ENCODE data around the gene CCDC171.
"Not testable (repeated sequence)": the region's sequence is repeated elsewhere in the genome, so short reads cannot be mapped to it uniquely, and the experiment has no call there.

CCDC171 gene

DNA sequence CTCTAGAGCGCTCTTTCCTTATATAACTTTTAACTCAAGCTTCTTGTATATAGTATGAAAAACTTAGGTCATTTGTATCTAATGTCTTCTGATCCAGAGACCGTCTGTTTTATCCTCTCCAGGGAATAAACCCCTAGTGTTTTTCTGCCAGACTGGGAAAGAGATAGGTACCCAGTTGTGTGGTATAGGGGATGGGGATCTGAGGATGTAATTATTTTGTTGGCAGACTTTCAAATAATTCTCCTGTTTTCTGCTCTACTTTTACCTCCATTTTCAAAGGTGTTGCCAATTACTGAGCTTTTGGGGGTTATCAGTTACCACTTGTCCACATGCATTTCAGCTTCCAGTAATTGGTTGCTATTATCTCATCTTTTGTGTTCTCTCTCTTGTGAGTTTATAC is 17.9 kb downstream of the CCDC171 start:
- no peak for DNase-seq (ENCODE audit: low read depth)

DNA sequence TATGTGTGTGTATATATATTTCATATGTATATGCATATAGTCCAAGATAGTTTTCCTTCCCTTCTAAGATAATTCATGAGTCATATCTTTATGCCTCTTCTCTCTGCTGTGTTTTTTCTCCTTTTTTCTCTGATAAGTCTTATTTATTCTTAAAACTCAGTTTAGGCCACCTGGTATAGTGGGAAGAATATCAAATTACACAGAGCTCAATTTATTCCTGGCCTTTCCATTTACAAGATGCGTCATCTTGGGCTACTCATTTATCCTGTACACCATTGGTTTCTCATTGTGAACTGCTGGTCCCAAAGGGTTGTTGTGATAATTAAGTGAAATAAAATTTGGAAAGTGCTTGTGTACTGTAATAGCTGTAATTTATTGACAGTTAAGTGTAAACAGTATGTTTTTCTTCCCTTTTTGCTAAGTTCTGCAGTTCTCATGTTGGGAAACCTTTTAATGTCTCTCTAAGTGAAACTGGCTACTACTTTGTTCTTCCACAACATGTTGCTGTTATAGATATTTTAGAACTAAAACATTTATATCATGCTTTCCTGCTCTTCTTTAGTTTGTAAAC is 19.4 kb downstream of the CCDC171 start:
- DNase-seq (ENCODE audit: low read depth): no peak

DNA sequence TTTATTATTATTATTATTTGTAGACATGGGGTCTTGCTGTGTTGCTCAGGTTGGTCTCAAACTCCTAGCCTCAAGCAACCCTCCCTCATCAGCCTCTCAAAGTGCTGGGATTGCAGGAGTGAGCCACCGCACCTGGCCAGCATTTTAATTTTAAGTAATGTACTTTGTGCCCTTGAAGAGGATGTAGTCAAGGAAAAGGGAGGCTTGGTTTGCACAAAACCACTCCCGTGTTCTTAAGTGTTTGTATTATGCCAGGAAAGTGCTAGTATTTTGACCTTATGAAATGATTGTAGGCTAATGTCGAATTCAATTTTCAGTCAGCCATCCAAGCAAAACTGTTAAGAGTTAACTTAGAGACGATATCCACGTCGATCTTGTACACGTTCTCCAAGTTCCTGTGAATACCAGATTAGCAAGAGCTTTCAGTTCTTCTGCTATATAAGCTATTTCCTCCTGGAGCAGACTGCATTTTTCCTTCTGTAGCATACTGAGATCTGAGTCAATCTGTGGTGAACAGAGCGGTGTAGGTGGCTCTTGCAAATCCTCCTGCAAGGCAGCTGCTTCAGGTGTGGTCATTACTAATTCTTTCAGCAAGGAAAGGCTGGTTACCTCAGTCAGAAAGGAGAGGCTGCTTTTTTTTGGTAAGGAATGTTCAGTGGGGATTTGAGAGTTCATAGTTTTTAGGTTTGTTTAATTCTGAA is 23.7 kb downstream of the CCDC171 start:
- DNase-seq (ENCODE audit: low read depth): no peak

DNA sequence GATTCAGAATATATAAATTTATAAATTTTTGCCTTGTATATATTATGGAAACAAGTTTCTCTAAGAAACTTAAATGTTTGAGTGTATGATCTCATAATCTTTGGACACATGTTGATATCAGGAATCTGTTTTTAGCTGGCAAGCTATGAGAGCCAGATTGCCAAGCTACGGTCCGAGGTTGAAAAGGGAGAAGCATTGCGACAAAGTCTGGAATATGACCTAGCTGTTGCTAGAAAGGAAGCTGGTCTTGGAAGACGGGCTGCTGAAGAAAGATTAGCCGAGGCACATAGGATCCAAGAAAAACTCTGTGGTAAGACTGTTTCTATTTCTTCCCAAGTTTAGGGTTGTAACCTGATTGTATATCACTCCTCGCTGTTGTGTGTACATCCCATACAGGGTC is 25.9 kb downstream of the CCDC171 start:
- no peak for DNase-seq (ENCODE audit: low read depth)

DNA sequence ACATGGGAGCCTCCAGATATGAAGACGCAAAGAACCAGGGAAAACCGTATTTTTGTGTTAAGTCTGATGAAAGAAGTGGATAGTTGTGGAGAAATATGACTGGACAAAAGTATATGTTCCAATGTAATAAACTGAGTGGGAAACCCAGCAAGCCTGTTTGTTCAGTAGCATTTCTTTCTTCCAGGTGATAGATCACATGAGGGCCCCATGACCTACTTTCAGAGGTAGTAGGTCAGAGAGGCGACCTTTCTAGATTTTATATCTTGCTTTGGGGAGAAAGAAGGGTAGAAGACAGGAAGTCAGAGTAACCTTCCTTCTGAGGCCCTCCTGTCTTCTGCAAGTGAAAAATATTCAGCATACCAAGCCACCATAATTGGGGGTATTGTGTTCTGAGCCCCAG is 31.5 kb downstream of the CCDC171 start:
- no peak for DNase-seq (ENCODE audit: low read depth)

DNA sequence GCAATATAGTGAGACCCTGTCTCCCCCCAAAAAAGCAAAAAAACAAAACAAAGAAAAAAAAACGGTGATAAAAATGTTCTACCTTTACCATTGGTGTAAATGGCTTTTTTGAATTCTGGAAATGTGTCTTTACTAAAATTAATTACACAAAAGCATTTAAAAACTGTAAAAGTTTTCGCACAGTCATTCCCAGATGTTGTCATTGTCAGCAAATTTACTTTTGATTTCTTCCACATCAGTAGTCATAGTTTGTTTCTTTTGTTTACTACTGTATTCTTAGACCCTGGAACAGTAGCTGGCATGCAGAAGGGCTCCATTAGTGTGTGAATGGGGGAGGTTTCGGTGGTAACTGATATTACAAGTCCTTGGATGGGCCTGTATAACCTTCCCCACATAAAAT is 39.5 kb downstream of the CCDC171 start:
- no peak for DNase-seq (ENCODE audit: low read depth)

DNA sequence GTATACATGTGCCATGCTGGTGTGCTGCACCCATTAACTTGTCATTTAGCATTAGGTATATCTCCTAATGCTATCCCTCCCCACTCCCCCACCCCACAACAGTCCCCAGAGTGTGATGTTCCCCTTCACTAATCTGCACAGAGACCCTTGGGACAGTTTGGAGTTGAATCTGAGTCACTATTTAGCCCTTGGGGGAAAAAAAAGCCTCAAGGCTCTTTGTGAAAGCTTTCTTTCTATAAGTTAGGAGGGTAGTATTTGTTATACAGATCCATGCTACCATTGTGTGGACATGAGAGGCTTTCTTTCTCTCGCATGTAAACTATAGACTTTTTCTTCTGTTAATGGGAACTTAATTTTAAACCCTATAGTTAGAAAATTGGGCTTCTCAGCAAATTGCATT is 40.1 kb downstream of the CCDC171 start:
- DNase-seq (ENCODE audit: low read depth): not testable (repeated sequence)

DNA sequence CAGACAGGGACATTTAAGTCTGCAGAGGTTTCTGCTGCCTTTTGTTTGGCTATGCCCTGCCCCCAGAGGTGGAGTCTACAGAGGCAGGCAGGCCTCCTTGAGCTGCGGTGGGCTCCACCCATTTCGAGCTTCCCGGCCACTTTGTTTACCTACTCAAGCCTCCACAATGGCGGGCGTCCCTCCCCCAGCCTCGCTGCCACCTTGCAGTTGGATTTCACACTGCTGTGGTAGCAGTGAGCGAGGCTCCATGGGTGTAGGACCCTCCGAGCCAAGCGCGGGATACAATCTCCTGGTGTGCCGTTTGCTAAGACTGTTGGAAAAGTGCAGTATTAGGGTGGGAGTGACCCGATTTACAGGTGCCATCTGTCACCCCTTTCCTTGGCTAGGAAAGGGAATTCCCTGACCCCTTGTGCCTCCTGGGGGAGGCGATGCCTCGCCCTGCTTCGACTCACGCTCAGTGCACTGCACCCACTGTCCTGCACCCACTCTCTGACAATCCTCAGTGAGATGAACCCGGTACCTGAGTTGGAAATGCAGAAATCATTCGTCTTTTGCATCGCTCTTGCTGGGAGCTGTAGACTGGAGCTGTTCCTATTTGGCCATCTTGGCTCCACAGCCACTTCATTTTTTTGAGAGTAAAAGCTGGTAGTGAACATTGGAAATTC is 48.0 kb downstream of the CCDC171 start:
- DNase-seq (ENCODE audit: low read depth): not testable (repeated sequence)

DNA sequence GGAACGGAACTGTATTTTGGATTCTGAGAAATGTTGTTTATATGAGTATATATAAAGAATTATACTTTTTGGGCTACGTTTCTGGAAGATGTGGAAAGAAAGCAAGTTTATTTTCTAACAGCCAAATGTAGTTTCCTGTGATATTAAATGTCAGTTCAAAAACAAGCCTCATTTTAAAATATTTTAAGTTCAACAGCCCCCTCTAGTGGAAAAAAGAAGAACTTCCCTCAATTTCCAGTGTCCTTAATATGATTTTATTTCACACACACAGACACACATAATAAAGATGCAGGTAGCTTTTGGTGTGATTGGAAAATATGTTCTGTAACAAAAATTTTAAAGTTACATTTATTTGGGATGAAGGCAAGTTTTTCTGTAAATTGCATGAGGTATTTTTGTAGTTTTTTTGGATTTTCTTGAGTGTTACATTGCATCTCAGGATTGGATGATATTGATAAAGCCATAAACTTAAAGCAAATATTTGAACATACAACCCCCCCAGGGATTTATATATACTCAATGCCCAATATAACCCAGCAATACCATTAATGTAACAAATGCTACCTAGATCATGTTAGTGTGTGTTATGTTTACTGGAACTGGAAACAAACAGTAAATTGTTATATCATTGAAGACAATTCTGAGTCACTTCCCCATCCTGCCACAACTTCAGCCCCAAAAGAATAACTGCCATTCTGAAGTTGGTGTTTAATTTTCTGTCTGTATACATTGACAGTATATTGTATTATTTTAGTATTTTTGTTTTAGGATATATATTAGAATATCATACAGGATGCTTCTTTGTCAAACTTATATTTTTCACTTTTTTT is 54.0 kb downstream of the CCDC171 start:
- no peak for DNase-seq (ENCODE audit: low read depth)

DNA sequence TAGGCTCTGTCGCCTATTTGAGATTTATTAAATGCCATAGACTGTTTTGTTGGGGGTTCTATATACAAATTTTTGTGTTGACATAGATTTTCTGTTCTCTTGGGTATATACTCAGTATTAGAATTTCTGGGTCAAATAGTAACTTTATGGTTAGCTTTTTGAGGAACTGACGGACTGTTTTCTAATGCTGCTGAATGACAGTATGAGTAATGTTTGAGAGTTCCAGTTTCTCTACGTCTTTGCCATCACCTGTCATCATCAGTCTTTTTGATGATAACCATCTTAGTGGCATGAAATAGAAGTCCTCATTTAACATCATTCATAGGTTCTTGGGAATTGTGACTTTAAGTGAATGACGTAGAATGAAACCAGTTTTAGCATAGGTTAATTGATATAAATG is 60.1 kb downstream of the CCDC171 start:
- no peak for DNase-seq (ENCODE audit: low read depth)

DNA sequence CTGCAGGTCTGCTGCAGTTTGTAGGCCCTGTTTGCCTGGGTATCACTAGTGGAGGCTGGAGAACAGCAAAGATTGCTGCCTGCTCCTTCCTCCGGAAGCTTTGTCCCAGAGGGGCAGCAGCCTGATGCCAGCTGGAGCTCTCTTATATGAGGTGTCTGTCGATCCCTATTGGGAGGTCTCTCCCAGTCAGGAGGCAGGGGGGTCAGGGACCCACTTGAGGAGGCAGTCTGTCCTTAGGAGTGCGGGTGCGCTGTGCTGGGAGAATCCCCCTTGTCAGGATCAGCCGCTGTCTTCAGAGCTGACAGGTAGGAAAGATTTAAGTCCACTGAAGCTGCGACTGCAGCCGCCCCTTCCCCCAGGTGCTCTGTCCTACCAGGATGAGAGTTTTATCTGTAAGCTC is 64.9 kb downstream of the CCDC171 start:
- DNase-seq (ENCODE audit: low read depth): no peak

DNA sequence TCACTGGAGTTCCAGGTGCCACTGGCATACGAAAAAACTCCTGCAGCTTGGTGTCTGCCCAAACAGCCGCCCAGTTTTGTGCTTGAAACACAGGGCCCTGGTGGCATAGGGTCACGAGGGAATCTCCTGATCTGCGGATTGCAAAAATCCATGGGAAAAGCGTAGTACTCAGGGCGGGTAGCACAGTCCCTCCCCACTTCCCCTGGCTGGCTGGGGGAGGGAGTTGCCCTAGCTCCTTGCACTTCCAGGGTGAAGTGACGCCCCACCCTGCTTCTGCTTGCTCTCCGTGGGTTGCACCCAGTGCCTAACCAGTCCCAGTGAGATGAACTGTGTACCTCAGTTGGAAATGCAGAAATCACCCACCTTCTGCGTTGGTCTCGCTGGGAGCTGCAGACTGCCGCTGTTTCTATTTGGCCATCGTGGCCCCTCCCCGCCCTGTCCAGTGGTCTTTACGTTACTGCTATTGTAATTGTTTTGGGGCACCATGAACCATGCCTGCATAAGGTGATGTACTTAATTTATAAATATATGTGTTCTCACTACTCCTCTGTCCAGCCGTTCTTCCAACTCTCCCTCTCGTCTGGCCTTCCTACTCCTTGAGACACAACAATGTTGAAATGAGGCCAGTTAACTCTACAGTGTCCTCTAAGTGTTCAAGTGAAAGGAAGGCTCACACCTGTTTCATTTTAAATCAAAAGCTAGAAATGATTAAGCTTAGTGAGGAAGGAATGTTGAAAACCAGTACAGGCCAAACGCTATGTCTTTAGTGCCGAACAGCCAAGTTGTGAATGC is 65.9 kb downstream of the CCDC171 start:
- no peak for DNase-seq (ENCODE audit: low read depth)

DNA sequence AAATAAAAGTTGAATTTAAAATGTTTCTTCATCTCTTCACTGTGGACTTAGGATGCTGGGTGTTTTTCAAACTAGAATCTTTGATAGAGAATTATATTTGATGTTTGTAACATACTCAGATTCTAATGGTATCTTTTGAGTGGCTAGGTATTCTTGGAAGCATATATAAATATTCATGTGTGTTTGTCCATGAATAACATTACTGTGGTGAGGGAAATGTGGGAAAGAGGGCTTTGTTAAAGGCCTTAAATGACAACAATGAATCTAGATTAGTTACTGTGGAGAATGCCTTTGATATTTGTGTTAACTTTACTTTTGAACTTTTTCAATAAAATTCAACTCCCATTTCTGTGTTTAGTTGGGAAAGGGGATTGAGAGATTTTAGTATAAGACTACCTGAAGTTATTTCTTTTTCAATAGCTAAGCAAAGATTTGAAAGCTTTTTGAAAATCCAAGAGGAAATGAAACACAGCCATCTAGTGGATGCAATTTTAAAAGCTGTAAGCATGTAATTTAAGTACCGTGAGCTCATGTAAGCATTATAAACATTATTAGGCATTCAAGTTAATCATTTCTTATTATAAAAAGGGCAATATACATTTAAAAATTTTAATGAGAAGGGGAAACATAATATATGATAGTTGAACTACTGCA is 69.6 kb downstream of the CCDC171 start:
- DNase-seq (ENCODE audit: low read depth): no peak

DNA sequence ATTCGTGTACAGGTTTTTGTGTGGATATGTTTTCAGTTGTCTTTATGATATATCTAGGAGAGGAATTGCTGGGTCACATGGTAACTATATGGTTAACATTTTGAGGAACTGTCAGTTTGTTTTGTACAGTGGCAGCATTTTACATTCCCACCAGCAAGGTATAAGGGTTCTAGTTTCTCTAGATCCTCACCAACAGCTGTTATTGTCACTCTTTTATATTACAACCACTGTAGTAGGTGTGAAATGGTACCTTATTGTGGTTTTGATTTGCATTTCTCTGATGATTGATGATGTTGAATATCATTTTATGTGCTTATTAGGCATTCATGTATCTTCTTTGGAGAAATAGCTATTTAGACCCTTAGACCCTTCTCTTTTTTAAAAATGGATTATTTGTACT is 82.9 kb downstream of the CCDC171 start:
- DNase-seq (ENCODE audit: low read depth): no peak

DNA sequence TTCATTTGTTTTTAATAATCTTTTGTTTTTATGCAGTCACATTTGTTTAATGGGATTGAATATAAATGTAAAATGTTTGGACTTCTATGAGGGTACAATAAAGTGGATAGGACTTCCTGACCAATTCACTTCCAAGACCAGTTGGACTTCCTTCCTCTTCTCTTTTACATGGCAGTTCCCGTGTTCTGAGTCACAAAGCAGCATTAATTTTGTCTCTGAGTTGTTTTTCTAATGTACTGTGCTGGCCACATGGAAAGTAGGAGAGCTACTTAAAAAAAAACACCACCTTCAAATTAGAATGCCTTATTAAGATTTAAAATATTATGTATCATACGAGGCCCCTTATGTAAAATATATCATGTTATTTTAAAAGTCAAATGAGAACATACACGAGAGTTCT is 87.3 kb downstream of the CCDC171 start:
- no peak for DNase-seq (ENCODE audit: low read depth)

DNA sequence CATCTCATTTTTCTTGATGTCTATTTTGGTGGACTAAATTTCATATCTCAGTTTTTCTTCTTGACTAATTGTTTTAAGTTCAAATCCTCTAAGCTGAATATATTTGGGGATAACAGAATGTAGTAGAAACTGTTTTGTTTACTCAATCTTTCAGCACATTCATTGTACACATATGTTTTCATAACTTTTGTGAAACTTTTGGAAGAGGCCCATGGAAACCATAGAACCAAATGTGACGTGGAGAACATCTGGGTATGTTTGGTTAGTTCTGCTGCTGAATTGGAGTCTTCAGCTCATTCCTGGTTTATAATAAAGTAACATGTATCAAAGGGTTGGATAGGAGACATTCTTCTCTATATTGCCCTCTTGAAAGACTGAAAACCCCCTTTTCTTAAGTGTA is 88.4 kb downstream of the CCDC171 start:
- no peak for DNase-seq (ENCODE audit: low read depth)

DNA sequence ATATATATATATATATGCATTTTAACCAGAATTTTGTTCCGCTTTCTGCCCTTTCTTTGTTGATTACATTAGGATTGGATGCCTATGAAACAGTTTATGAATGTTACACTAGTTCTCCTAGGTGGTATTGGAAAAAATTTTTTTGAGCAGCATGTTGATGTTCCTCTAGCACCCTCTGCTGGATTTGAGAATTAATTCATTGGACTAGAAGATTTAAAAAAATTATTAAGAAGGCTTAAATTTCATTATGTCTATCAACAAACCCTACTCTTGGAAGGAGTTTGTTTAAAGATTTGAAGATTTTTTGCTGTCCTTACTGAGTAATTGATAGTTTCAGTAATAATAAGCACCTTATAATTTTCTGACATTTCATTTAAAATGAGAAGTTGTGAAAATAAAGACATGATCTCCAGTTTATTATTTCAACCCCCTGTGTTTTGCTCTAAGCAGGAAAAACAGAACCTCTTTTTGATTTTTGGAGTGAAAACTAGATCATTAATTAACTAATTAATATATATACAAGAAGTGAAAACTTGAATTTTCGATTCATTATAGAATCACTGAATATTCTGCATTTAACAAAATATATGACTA is 89.6 kb downstream of the CCDC171 start:
- DNase-seq (ENCODE audit: low read depth): no peak

DNA sequence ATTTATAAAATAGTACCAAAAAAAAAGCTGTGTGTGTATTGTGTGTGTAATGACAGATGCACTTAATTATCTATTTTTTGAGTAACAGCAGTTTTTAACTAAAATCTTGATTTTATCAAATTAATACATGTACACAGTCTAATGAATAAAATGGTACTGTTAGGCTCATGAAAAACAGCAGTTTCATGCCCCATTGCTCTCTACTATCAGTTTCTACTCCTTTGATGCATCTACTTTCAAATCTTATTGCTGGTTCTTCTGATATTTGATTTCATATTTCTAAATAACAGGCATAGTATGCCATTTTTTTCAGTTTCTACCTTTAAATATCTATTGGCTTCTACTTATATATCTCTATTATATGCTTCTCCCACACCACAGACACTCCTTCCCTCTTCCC is 117.4 kb downstream of the CCDC171 start:
- no peak for DNase-seq (ENCODE audit: low read depth)

DNA sequence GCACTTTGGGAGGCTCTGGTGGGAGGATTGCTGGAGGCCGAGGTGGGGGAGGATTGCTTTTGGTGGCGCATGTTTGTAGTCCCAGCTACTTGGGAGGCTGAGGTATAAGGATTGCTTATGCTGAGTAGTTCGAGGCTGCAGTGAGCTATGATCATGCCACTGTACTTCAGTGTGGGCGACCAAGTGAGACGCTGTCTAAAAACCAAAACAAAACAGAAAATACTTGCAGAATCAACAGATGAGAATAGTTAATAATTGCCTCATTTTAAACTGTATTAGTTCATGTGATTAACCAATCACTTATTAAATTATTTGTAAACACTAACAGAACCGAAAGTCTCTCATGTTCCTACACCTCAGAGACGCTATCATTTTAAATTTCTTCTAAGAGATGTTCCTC is 118.1 kb downstream of the CCDC171 start:
- no peak for DNase-seq (ENCODE audit: low read depth)

DNA sequence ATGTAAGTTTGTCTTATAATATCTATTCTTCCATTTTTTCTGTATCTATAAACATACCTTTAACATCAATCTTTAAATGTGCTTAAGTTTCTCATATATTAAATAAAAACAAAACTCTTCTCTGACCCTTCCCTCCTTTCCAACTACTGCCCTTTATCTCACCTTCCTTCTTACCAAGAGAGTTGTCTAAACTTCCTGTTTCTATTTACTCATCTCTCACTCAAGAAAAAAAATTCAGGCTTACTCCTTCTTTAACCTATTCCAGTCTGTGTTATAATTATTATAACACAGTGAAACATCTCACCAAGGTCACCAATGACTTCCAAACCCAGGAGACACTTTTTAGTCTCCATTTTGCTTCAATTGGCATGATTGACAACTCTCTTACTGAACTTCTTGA is 140.9 kb downstream of the CCDC171 start:
- DNase-seq (ENCODE audit: low read depth): no peak

DNA sequence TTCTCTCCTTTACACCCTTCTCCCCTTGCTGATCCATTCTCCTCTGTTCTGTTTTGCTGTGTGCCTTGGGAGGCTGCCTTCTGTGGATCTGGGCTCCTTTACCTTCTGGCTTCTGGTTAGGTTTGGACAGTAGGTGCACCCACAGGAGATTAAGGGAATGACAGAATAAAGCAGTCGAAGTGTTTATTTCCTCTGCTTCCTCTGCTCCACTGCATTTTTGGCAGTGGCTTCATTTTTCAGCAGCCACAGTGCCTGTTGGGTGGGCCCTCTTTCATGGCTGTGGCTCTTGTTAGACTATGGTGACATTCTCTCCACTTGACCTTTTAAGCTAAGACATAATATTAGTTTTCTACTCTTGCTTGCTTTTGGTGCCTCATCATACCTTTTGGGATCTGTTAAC is 144.1 kb downstream of the CCDC171 start:
- DNase-seq (ENCODE audit: low read depth): no peak
